K562 (cell line): ENCODE data around the gene MACROD2. TPM values are rescaled to one million over a fixed set of nuclear protein-coding genes. Genes with fewer than 3 reads are reported as not detected.

Experiments used
- ATAC-seq: fragments of 200-7000 bp; cut with Tn5 transposase; 3 replicates; pipeline ENCODE4 v1.9.1; 2020; ENCODE audit warnings: moderate library complexity
- BruUV-seq: library from RNA; stranded (reverse); fragments of 400-500 nt; replicated peaks from 2 replicates; lab custom pipeline; 2021; lab: Mats Ljungman, UMichigan
- CTCF ChIA-PET: fragments of 300-600 bp; formaldehyde crosslinking; extraction: SDS; loops from one replicate; lab custom pipeline; 2021; ENCODE audit warnings: low intra/inter-chr PET ratio; lab: Yijun Ruan, JAX
- POLR2A ChIA-PET: fragments of 300-600, 350-650 bp; sonication (Branson Sonifier 250); formaldehyde crosslinking; extraction: SDS; loops from one replicate; lab custom pipeline; 2021; ENCODE audit warnings: antibody characterized with exemption, inconsistent platforms; lab: Yijun Ruan, JAX
- DNase-seq, 4 experiments: peaks; one replicate each; pipeline versions ENCODE4 v3.0.0 to v3.0.0-alpha.2; 2011 to 2018; ENCODE audit warnings: low spot score in 3 of 4, mixed read lengths in 3 of 4; ENCODE audit errors: extremely low read depth in 1 of 4
- FAIRE-seq: peaks from 2 replicates; lab custom pipeline; 2011; peaks lifted over from hg19 to GRCh38; lab: Jason Lieb, UNC
- H2AFZ ChIP-seq: 2 replicates; pipeline ENCODE4 v1.6.0; 2011; ENCODE audit warnings: low read depth, low read length, control low read depth, inconsistent platforms
- H3K27ac ChIP-seq: fragments of 200-600 bp; 3 replicates; pipeline ENCODE4 v1.8.0; 2011; ENCODE audit warnings: low read depth, mild to moderate bottlenecking, control low read depth, inconsistent platforms, low read length, moderate library complexity, mixed read lengths; ENCODE audit errors: extremely low read depth
- H3K27me3 ChIP-seq, 2 experiments: fragments of 300-600 bp in 1 of 2; 2 replicates in 1 of 2; 3 replicates in 1 of 2; pipeline versions ENCODE4 v1.6.0 to v1.8.0; 2011; ENCODE audit warnings: inconsistent platforms in 2 of 2, low read length in 2 of 2, mild to moderate bottlenecking in 1 of 2, mixed read lengths in 1 of 2, moderate library complexity in 1 of 2; ENCODE audit not compliant: control insufficient read depth in 2 of 2, insufficient read depth in 2 of 2
- H3K36me3 ChIP-seq: fragments of 300-600 bp; 3 replicates; pipeline ENCODE4 v1.8.0; 2011; ENCODE audit warnings: mild to moderate bottlenecking, low read length, inconsistent platforms; ENCODE audit not compliant: control insufficient read depth, insufficient read depth
- H3K4me1 ChIP-seq, 2 experiments: fragments of 200-600 bp in 1 of 2; replicated peaks in 1 of 2; 2 replicates in 1 of 2; 3 replicates in 1 of 2; pipeline versions ENCODE4 v1.5.1 to v1.8.0; 2011; ENCODE audit warnings: inconsistent platforms in 2 of 2, low read length in 2 of 2, mild to moderate bottlenecking in 1 of 2, mixed read lengths in 1 of 2, moderate library complexity in 1 of 2; ENCODE audit not compliant: control insufficient read depth in 2 of 2, insufficient read depth in 2 of 2
- H3K4me2 ChIP-seq: 2 replicates; pipeline ENCODE4 v1.6.1; 2011; ENCODE audit warnings: low read length, control low read depth, inconsistent platforms, mixed read lengths; ENCODE audit not compliant: insufficient read depth
- H3K4me3 ChIP-seq: fragments of 200-600 bp; sonication (generic), shearing (Covaris generic); 2 replicates; pipeline ENCODE4 v1.5.1; 2016; ENCODE audit warnings: control low read depth, inconsistent platforms
- H3K79me2 ChIP-seq: fragments of 200-600 bp; 3 replicates; pipeline ENCODE4 v1.8.0; 2011; ENCODE audit warnings: low read length, inconsistent platforms; ENCODE audit not compliant: control insufficient read depth, insufficient read depth
- H3K9ac ChIP-seq, 2 experiments: 2 replicates each; pipeline versions ENCODE4 v1.6.0 to v1.6.1; 2011; ENCODE audit warnings: low read depth in 2 of 2, low read length in 2 of 2, control low read depth in 1 of 2, inconsistent platforms in 1 of 2, mild to moderate bottlenecking in 1 of 2, mixed read lengths in 1 of 2; ENCODE audit not compliant: insufficient read depth in 1 of 2
- H3K9me1 ChIP-seq: one replicate; pipeline ENCODE4 v1.6.0; 2011; ENCODE audit warnings: inconsistent platforms, mild to moderate bottlenecking, low read length, moderate library complexity; ENCODE audit not compliant: control insufficient read depth, insufficient read depth
- H3K9me3 ChIP-seq: replicated peaks from 2 replicates; pipeline ENCODE4 v1.5.1; 2011; ENCODE audit warnings: low read depth, low read length, inconsistent platforms; ENCODE audit not compliant: control insufficient read depth, insufficient read depth
- H4K20me1 ChIP-seq: replicated peaks from 2 replicates; pipeline ENCODE4 v1.6.1; 2011; ENCODE audit warnings: low read length, inconsistent platforms, mixed read lengths; ENCODE audit not compliant: control insufficient read depth, insufficient read depth
- CREB5 ChIP-seq: fragments of 250-450 bp; sonication (Bioruptor Pico); IDR thresholded peaks from 2 replicates; pipeline ENCODE4 v1.5.0; 2020; ENCODE audit warnings: mild to moderate bottlenecking
- E2F1 ChIP-seq: sonication (generic); formaldehyde crosslinking; IDR thresholded peaks from 2 replicates; pipeline ENCODE4 v1.8.1; 2023; ENCODE audit warnings: mild to moderate bottlenecking, missing genetic modification reagents, moderate library complexity
- FOXO4 ChIP-seq: fragments of 450-650 bp; formaldehyde crosslinking; IDR thresholded peaks from 2 replicates; pipeline ENCODE4 v1.4.0; 2020; ENCODE audit warnings: mild to moderate bottlenecking, moderate library complexity
- KLF10 ChIP-seq: fragments of 250-450 bp; sonication (Bioruptor Pico); IDR thresholded peaks from 2 replicates; pipeline ENCODE4 v1.6.1; 2021; ENCODE audit warnings: matching md5 sums
- MAX ChIP-seq: sonication (generic); formaldehyde crosslinking; IDR thresholded peaks from 2 replicates; pipeline ENCODE4 v1.9.0; 2022; ENCODE audit warnings: mild to moderate bottlenecking, missing genetic modification reagents
- MEF2A ChIP-seq: IDR thresholded peaks from 2 replicates; pipeline ENCODE4 v1.6.1; 2011; ENCODE audit warnings: low read depth, mild to moderate bottlenecking, low read length, moderate library complexity; ENCODE audit not compliant: control insufficient read depth
- MTA2 ChIP-seq: fragments of 450-650 bp; IDR thresholded peaks from 2 replicates; pipeline ENCODE4 v1.6.1; 2016; ENCODE audit warnings: low read depth
- NEUROD1 ChIP-seq: fragments of 150-350 bp; IDR thresholded peaks from 2 replicates; pipeline ENCODE4 v1.6.1; 2014; ENCODE audit warnings: borderline replicate concordance, low read length, low read depth; ENCODE audit not compliant: partially characterized antibody
- SIX5 ChIP-seq, 2 experiments: IDR thresholded peaks; 2 replicates each; pipeline ENCODE4 v1.6.1; 2011; ENCODE audit warnings: low read length in 2 of 2, borderline replicate concordance in 1 of 2, low read depth in 1 of 2, mild to moderate bottlenecking in 1 of 2, moderate library complexity in 1 of 2; ENCODE audit not compliant: insufficient read depth in 1 of 2
- SOX6 ChIP-seq: fragments of 450-650 bp; IDR thresholded peaks from 2 replicates; pipeline ENCODE4 v1.6.1; 2014; ENCODE audit warnings: mild to moderate bottlenecking
- TCF7L2 ChIP-seq: fragments of 150-350 bp; IDR thresholded peaks from 2 replicates; pipeline ENCODE4 v1.6.1; 2016; ENCODE audit warnings: low read depth, mild to moderate bottlenecking, low read length, moderate library complexity
- ZBTB49 ChIP-seq: sonication (generic); formaldehyde crosslinking; IDR thresholded peaks from 2 replicates; pipeline ENCODE4 v1.8.0; 2022; ENCODE audit warnings: missing genetic modification reagents, mild to moderate bottlenecking, borderline replicate concordance
- ZBTB7A ChIP-seq: IDR thresholded peaks from 2 replicates; pipeline ENCODE4 v1.6.1; 2011; ENCODE audit warnings: low read depth, mild to moderate bottlenecking, low read length, moderate library complexity, borderline replicate concordance; ENCODE audit not compliant: control insufficient read depth
- ZNF511 ChIP-seq: sonication (generic); formaldehyde crosslinking; IDR thresholded peaks from 2 replicates; pipeline ENCODE4 v1.8.0; 2022; ENCODE audit warnings: mild to moderate bottlenecking, missing genetic modification reagents
- in situ Hi-C: fragments of 300-500 bp; cut with MboI; formaldehyde crosslinking; loops from 4 replicates; pipeline ENCODE4 v1.15.0; 2018; ENCODE audit warnings: inconsistent platforms, mixed read lengths
- intact Hi-C: fragments of 100-400 bp; cut with micrococcal nuclease; formaldehyde crosslinking; loops from 2 replicates; pipeline ENCODE4 v1.14.2; 2022
- polyA plus RNA-seq, 8 experiments: library from polyadenylated mRNA; depleted of rRNA in 4 of 8; stranded (reverse) in 5 of 8; unstranded in 3 of 8; fragments of >200 nt; fragmentation: Nextera tagmentation in 2 of 8; fragmentation: Illumina TruSeq in 1 of 8; extraction: Ambion mirVana in 2 of 8; extraction: Trizol in 1 of 8; gene quantifications; 2 replicates each; pipeline versions ENCODE4 v1.2.1 to v1.2.3, GENCODE V29; 2011 to 2014; ENCODE audit warnings: inconsistent platforms in 1 of 8, missing spikeins in 1 of 8
- total RNA-seq, 7 experiments: library from RNA; depleted of rRNA in 6 of 7; stranded (reverse); fragments of >200 nt in 6 of 7; fragmentation: Illumina TruSeq in 2 of 7; extraction: Trizol in 2 of 7; gene quantifications; 2 replicates each; pipeline versions ENCODE4 v1.2.1 to v1.2.3, GENCODE V29; 2011 to 2021; ENCODE audit warnings: low replicate concordance in 1 of 7

Gene MACROD2
- total and polyA plus RNA-seq, 9 of the 15 experiments (the other 6 are each of a cell fraction or from before 2014, with no cell fraction given): not detected

- no peak for TF ChIP-seq KLF10
- TF ChIP-seq E2F1: no peak
- no peak for TF ChIP-seq FOXO4 (CRISPR knock-in tag)
- no peak for TF ChIP-seq MTA2
- no peak for TF ChIP-seq ZBTB7A
- TF ChIP-seq ZBTB49 (CRISPR knock-in tag): no peak
- TF ChIP-seq NEUROD1: no peak
- no peak for TF ChIP-seq SOX6
- TF ChIP-seq CREB5: no peak
- no peak for TF ChIP-seq MAX
- TF ChIP-seq TCF7L2: no peak
- no peak for TF ChIP-seq SIX5 (IDR thresholded peaks at IDR 0.05; ENCODE audit: borderline replicate concordance in 1 of 2, insufficient read depth in 1 of 2, low read depth in 1 of 2, low read length in 2 of 2)
- no peak for TF ChIP-seq MEF2A
- TF ChIP-seq ZNF511 (CRISPR knock-in tag): no peak
- H3K9ac ChIP-seq: no peak overlapping the region
- H4K20me1 ChIP-seq: no peaks in the 10 kb centered on the region
- FAIRE-seq: no peak
- H3K4me2 ChIP-seq: no peak overlapping the region
- no peaks in the 10 kb centered on the region for H3K36me3 ChIP-seq
- intact Hi-C loops (no loop called here), in situ Hi-C loops (no loop called here)
- CTCF ChIA-PET: no interaction called here
- no TSS peak for BruUV-seq
- POLR2A ChIA-PET: no interaction called here
- no peaks in the 10 kb centered on the region for H3K79me2 ChIP-seq
- ATAC-seq: no peak
- H3K9me1 ChIP-seq: no peaks in the 10 kb centered on the region
- no peak overlapping the region for H2AFZ ChIP-seq
- DNase-seq: no peak
- H3K9me3 ChIP-seq: no peaks in the 10 kb centered on the region
- H3K4me3 ChIP-seq: no peak overlapping the region
- H3K4me1 ChIP-seq: no peaks in the 10 kb centered on the region
- H3K27ac ChIP-seq: no peak overlapping the region
- H3K27me3 ChIP-seq: no peaks in the 10 kb centered on the region
These were observed 1246.4 kb downstream of the MACROD2 start for GRCh38 chr20:15241681-15242080.
